Right atrium auricular region (tissue), 2 donors: ENCODE results near the gene RLF. TPM values are rescaled to one million over a fixed set of nuclear protein-coding genes. Genes with fewer than 3 reads are reported as not detected.

Experiments
- DNase-seq: peaks from one replicate; pipeline ENCODE4 v3.0.0-alpha.2; 2019; ENCODE audit warnings: low spot score
- H3K27ac ChIP-seq, 2 donors: fragments of 200-600 bp; sonication (generic); 1 replicate in 1 of 2; 2 replicates in 1 of 2; pipeline ENCODE4 v1.5.1; 2016 to 2019
- H3K27me3 ChIP-seq, 2 donors: fragments of 200-600 bp; sonication (generic); one replicate each; pipeline versions ENCODE4 v1.5.1 to v1.6.0; 2017 to 2019
- H3K36me3 ChIP-seq: fragments of 200-600 bp; sonication (generic); one replicate; pipeline ENCODE4 v1.5.1; 2016
- H3K4me1 ChIP-seq, 2 donors: fragments of 200-600 bp; sonication (generic); one replicate each; pipeline versions ENCODE4 v1.5.1 to v1.6.0; 2017 to 2019
- H3K4me3 ChIP-seq, 2 donors: fragments of 200-600 bp; sonication (generic); 1 replicate in 1 of 2; 2 replicates in 1 of 2; pipeline ENCODE4 v1.5.1; 2017 to 2019; ENCODE audit warnings: mild to moderate bottlenecking in 1 of 2, moderate library complexity in 1 of 2
- H3K9me3 ChIP-seq, 2 donors: fragments of 200-600 bp; sonication (generic); one replicate each; pipeline ENCODE4 v1.5.1; 2019
- CTCF ChIP-seq, 2 donors: fragments of 200-600 bp; sonication (generic); IDR thresholded peaks; one replicate each; pipeline ENCODE4 v1.5.1; 2019; ENCODE audit warnings: antibody characterized with exemption in 2 of 2
- total RNA-seq, 2 donors: library from RNA; depleted of rRNA; stranded (reverse); fragments of >200 nt; gene quantifications; one replicate each; pipeline ENCODE4 v1.1.0, GENCODE V29; 2016

Gene RLF
- total RNA-seq, 2 donors from 2014 or later: 11.4 to 12.6 TPM

- no peaks in the 10 kb centered on the region for H3K9me3 ChIP-seq
- DNase-seq: no peak
- no peaks in the 10 kb centered on the region for H3K27me3 ChIP-seq
- no peak overlapping the region for H3K27ac ChIP-seq
- H3K36me3 ChIP-seq: peaks cover 58% of the 10 kb centered on the region
- TF ChIP-seq CTCF (IDR thresholded peaks at IDR 0.05): no peak
- H3K4me1 ChIP-seq: peaks cover 0 to 15% of the 10 kb centered on the region in 2 donors
- H3K4me3 ChIP-seq: no peak overlapping the region
Measured at GRCh38 chr1:40270152-40270834, 109.1 kb downstream of the RLF start.

GRCh38 chr1:40272653-40273213 is 111.5 kb downstream of the RLF start:
- Histone ChIP-seq H3K9me3 (no peaks in the 10 kb centered on the region), H3K4me3 (no peak overlapping the region), H3K36me3 (peaks cover 62% of the 10 kb centered on the region), H3K27ac (no peak overlapping the region), H3K27me3 (no peaks in the 10 kb centered on the region), H3K4me1 (peaks cover 0 to 20% of the 10 kb centered on the region in 2 donors)
- no peak for DNase-seq
- TF ChIP-seq CTCF (IDR thresholded peaks at IDR 0.05): no peak

GRCh38 chr1:40273547-40274166 is 112.5 kb downstream of the RLF start:
- no peaks in the 10 kb centered on the region for H3K27me3 ChIP-seq
- peaks cover 54% of the 10 kb centered on the region for H3K36me3 ChIP-seq
- peaks cover 0 to 11% of the 10 kb centered on the region in 2 donors for H3K4me1 ChIP-seq
- no peak for DNase-seq
- no peaks in the 10 kb centered on the region for H3K9me3 ChIP-seq
- H3K27ac ChIP-seq: no peak overlapping the region
- TF ChIP-seq CTCF (IDR thresholded peaks at IDR 0.05): no peak
- H3K4me3 ChIP-seq: no peak overlapping the region

- TF ChIP-seq CTCF (IDR thresholded peaks at IDR 0.05): no peak
- no peaks in the 10 kb centered on the region for H3K27me3 ChIP-seq
- no peak overlapping the region for H3K4me3 ChIP-seq
- peaks cover 48% of the 10 kb centered on the region for H3K36me3 ChIP-seq
- H3K27ac ChIP-seq: no peak overlapping the region
- no peaks in the 10 kb centered on the region for H3K9me3 ChIP-seq
- peaks cover 0 to 10% of the 10 kb centered on the region in 2 donors for H3K4me1 ChIP-seq
- DNase-seq: no peak
Measured at GRCh38 chr1:40274331-40274730, 113.1 kb downstream of the RLF start.

- Histone ChIP-seq H3K9me3 (no peaks in the 10 kb centered on the region), H3K27me3 (no peaks in the 10 kb centered on the region), H3K36me3 (peaks cover 30% of the 10 kb centered on the region), H3K4me1 (peaks cover 0 to 10% of the 10 kb centered on the region in 2 donors), H3K4me3 (no peak overlapping the region), H3K27ac (no peak overlapping the region)
- DNase-seq: no peak
- no peak for TF ChIP-seq CTCF (IDR thresholded peaks at IDR 0.05)
Measured at GRCh38 chr1:40276122-40276521, 114.9 kb downstream of the RLF start.
